Omental fat pad (tissue), 4 donors: ENCODE measurements around the gene EPS8L3. TPM values are rescaled to one million over a fixed set of nuclear protein-coding genes. Genes with fewer than 3 reads are reported as not detected.

Experiments used
- ATAC-seq: fragments of 150-250 bp; one replicate; pipeline ENCODE4 v1.9.1; 2016; ENCODE audit warnings: mild to moderate bottlenecking, moderate library complexity; ENCODE audit not compliant: low FRiP score
- DNase-seq: peaks from one replicate; pipeline ENCODE4 v3.0.0-alpha.2; 2019; ENCODE audit warnings: low spot score
- total RNA-seq, 4 donors: library from RNA; depleted of rRNA; stranded (reverse); fragments of >200 nt; gene quantifications; one replicate each; pipeline ENCODE4 v1.1.0, GENCODE V29; 2016
- TF ChIP-seq, protein P1 (sequence below), 3 donors: fragments of 450-650 bp; IDR thresholded peaks; one replicate each; pipeline ENCODE4 v1.5.1; 2016 to 2017; ENCODE audit warnings: antibody characterized with exemption in 3 of 3, mild to moderate bottlenecking in 3 of 3, moderate library complexity in 2 of 3

EPS8L3 gene
- total RNA-seq, 4 donors from 2014 or later, result not detected

DNA sequence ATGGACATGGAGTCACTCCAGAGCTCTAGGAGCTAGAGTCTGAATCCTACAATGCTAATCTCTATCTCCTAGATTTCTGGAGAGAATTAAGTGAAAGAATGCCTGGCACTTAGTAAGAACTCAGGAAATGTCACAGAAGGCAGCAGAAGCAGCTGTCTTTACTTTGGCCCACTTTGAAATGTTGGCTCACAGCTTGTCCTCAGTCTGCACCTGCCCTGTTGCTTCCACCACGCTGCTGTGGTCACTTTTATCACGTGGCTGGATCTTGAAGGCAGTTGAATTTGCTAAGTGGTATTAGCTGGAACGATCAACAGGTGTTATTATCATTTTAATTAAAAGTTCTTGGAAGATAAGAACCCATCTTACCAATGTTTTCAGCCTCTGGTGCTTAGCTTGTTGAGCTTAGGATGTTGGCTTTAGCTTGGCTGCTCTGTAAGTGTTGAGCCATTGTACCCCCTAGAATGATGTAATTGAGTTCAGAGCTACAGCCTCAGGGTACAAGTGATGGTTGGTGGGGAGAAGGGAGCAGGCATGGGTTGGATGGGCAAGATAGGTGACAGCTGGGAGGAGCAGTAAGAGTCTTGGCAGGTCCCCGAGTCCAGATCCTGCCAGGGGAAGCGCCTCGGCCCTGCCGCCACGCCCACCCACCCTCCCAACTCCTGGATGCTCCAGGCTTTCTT is 41.9 kb upstream of the EPS8L3 start:
- TF ChIP-seq, protein P1, sequence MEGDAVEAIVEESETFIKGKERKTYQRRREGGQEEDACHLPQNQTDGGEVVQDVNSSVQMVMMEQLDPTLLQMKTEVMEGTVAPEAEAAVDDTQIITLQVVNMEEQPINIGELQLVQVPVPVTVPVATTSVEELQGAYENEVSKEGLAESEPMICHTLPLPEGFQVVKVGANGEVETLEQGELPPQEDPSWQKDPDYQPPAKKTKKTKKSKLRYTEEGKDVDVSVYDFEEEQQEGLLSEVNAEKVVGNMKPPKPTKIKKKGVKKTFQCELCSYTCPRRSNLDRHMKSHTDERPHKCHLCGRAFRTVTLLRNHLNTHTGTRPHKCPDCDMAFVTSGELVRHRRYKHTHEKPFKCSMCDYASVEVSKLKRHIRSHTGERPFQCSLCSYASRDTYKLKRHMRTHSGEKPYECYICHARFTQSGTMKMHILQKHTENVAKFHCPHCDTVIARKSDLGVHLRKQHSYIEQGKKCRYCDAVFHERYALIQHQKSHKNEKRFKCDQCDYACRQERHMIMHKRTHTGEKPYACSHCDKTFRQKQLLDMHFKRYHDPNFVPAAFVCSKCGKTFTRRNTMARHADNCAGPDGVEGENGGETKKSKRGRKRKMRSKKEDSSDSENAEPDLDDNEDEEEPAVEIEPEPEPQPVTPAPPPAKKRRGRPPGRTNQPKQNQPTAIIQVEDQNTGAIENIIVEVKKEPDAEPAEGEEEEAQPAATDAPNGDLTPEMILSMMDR (IDR thresholded peaks at IDR 0.05), result no peak
- peak; percentile 5 for DNase-seq
- ATAC-seq, result no peak

DNA sequence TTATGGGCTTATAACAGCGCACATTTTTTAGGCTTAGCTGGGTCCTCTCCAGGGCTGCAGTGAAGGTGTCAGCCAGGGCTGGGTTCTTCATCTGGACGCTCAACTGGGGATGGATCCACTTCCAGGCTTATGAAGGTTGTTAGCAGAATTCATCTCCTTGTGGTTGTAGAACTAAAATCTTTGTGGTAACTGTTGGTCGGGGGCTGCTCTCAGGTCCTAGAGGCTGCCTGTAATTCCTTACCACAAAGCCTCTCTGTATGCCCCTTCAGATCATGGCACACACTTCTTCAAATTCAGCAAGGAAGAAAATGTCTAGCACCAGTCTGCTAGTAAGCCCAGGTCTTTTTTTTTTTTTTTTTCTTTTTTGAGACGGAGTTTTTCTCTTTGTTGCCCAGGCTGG is 40.9 kb upstream of the EPS8L3 start:
- DNase-seq, result peak; percentile 6
- TF ChIP-seq, protein P1 (IDR thresholded peaks at IDR 0.05), result no peak
- no peak for ATAC-seq

DNA sequence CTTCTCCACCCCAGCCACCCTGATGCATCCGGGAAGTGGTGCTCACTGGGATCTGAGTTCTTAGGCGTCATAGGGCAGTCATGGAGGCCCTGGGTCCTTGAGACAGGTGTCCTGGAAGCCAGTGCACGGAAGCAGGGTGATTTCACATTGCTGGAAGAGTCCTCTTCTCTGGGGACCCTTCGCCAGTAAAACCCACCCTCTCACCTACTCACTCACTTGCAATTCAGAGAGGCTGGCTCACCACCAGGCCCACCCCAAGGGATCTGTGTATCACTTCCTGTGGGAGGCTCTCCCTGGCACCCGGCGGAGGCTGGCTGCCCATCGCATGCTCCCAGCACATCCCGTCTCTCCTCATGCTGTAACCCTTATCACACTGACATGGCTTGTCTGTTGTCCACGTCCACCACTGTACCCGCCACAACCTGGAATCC is 40.2 kb upstream of the EPS8L3 start:
- TF ChIP-seq, protein P1 (IDR thresholded peaks at IDR 0.05), result no peak
- DNase-seq, result peak; percentile 14
- ATAC-seq, result no peak

DNA sequence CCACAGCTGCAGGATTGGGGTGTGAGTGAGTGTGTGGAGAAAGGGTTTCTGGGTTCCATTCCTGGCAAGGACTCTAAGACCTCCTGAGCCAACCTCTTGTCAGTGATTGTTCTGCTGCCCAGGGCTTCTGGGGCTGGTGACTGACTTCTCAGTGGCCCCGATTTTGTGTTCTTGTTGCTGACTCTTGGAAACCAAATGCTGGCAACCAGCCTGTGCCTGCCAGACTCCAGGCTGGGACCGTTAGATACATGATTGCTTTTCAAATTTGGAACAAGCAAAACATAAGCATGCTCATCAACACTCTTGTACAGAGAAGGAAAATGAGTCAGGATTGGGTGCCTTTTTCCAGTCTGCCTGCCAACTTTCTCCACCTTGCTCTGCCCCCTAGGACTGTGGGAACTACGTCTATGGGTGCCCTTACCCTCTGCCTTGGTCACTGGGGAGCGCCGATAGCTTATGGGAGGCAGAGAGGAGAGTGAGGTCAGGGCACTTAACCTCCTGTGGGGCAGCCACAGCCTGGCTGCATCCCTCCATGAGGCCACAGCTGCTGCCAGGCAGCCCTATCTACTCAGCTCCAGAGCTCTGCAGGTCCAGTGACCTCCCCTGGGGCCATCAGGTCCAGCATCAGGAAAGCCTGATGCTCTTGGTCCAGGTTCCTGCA is 39.3 kb upstream of the EPS8L3 start:
- DNase-seq, result peak; percentile 20
- ATAC-seq, result no peak
- TF ChIP-seq, protein P1 (IDR thresholded peaks at IDR 0.05), result no peak

DNA sequence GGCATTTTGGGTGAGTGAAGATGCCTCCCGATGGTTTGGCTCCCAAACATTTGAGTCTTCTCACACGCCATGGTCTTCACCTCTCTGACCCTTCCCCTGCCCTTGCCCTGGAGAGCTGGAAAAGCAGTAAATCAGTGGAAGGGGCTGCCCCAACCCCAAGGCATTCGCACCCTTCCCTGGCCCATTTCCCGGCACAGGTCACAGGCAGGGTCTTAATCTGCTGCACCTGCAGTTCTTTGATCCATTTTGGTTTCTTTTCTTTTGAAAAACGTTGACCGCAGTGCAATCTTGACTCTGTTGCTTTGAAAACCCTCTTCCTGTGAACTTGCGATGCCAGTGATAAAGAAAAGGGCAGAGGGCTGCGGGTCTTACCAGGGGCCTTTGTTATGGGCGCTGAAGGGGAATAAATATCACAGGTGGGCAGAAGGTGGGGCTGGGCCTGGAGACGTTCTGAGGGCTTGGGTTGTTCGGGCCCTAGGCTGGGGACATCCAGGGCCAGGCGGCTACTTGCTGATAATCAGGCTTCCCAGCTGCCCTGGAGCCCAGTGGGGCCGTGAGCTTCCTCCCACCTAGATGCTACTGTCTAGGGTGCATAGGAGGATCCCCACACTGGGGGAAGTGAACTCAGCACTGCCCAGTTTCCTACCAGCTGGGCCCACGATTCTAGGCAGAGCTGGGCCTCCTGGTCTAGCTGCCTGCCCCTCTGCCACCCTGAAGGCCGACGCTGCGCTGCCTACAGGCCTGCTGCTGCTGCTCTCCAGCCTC is 38.6 kb upstream of the EPS8L3 start:
- ATAC-seq (no peak), DNase-seq (peak; percentile 14)
- TF ChIP-seq, protein P1 (IDR thresholded peaks at IDR 0.05), result no peak

DNA sequence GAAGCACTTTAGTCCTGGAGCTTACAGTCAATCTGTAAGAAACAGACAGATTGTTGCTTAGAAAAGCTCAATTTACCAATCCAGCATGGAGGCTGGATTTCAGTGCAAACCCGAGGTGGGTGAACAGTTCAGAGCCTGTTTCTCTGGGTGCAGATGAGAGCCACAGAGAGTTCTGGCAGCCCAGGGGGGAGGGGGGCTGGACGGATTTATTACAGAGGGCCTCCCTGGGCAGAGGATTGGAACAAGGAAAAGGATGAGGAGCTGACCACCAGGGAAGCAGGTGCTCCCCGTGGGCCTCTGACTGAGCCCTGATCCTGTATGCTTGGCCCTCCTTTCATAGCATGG is 38.0 kb upstream of the EPS8L3 start:
- ATAC-seq (no peak), DNase-seq (no peak)
- TF ChIP-seq, protein P1 (IDR thresholded peaks at IDR 0.05), result no peak
